ENCODE results near the gene OXLD1.

DNA sequence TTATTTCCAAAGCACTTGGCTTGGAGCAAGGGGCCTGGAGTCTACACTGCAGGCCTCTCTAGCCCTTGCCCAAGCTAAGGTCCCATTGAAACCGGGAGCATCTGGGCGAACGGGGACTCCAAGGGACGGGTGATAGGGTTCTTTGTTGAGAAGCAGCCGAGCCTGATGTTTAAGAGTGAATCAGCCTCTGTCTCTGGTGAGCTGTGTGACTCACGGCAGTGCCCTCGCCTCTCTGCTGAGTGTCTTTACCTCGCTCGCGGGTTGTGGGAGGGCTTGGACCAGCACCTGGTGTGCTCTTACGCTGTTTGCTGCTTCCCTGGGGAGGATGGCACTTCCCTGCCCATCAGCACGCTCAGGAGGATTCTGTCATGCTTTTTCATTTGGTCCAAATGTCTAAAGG is 18.7 kb upstream of the OXLD1 start:
- TF ChIP-seq, protein P1, sequence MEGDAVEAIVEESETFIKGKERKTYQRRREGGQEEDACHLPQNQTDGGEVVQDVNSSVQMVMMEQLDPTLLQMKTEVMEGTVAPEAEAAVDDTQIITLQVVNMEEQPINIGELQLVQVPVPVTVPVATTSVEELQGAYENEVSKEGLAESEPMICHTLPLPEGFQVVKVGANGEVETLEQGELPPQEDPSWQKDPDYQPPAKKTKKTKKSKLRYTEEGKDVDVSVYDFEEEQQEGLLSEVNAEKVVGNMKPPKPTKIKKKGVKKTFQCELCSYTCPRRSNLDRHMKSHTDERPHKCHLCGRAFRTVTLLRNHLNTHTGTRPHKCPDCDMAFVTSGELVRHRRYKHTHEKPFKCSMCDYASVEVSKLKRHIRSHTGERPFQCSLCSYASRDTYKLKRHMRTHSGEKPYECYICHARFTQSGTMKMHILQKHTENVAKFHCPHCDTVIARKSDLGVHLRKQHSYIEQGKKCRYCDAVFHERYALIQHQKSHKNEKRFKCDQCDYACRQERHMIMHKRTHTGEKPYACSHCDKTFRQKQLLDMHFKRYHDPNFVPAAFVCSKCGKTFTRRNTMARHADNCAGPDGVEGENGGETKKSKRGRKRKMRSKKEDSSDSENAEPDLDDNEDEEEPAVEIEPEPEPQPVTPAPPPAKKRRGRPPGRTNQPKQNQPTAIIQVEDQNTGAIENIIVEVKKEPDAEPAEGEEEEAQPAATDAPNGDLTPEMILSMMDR (IDR thresholded peaks at IDR 0.05; ENCODE audit: borderline replicate concordance, extremely low read depth, low read length, poor library complexity, severe bottlenecking) = no peak
- TF ChIP-seq EZH2 (IDR thresholded peaks at IDR 0.05; ENCODE audit: borderline replicate concordance, low read depth, low read length, severe bottlenecking) = no peak

Measured in DND-41 (cell line).